Measurements from ENCODE around the gene ARHGAP23.

ARHGAP23 gene

GRCh38 chr17:38542286-38542685 is 114.0 kb downstream of the ARHGAP23 start:
- TF ChIP-seq POLR2AphosphoS5 (IDR thresholded peaks at IDR 0.05; ENCODE audit: low read depth, low read length) (no peak), SIN3A (IDR thresholded peaks at IDR 0.05; ENCODE audit: borderline replicate concordance, insufficient read depth, low read length) (no peak), TAF1 (IDR thresholded peaks at IDR 0.05; ENCODE audit: borderline replicate concordance, insufficient read depth, low read length) (no peak), FOXP2 (optimal IDR thresholded peaks at IDR 0.05; ENCODE audit: borderline replicate concordance, extremely low read depth, extremely low read length, insufficient read depth) (no peak), REST (IDR thresholded peaks at IDR 0.05; ENCODE audit: insufficient read depth in 1 of 2, low read depth in 2 of 2, low read length in 2 of 2) (no peak)

GRCh38 chr17:38543403-38544174 is 115.3 kb downstream of the ARHGAP23 start:
- TF ChIP-seq SIN3A (IDR thresholded peaks at IDR 0.05; ENCODE audit: borderline replicate concordance, insufficient read depth, low read length) (no peak), POLR2AphosphoS5 (IDR thresholded peaks at IDR 0.05; ENCODE audit: low read depth, low read length) (no peak), TAF1 (IDR thresholded peaks at IDR 0.05; ENCODE audit: borderline replicate concordance, insufficient read depth, low read length) (no peak), REST (IDR thresholded peaks at IDR 0.05; ENCODE audit: insufficient read depth in 1 of 2, low read depth in 2 of 2, low read length in 2 of 2) (no peak), FOXP2 (optimal IDR thresholded peaks at IDR 0.05; ENCODE audit: borderline replicate concordance, extremely low read depth, extremely low read length, insufficient read depth) (no peak)

- no peak for TF ChIP-seq TAF1 (IDR thresholded peaks at IDR 0.05; ENCODE audit: borderline replicate concordance, insufficient read depth, low read length)
- TF ChIP-seq FOXP2 (optimal IDR thresholded peaks at IDR 0.05; ENCODE audit: borderline replicate concordance, extremely low read depth, extremely low read length, insufficient read depth) = no peak
- TF ChIP-seq SIN3A (IDR thresholded peaks at IDR 0.05; ENCODE audit: borderline replicate concordance, insufficient read depth, low read length) = no peak
- no peak for TF ChIP-seq POLR2AphosphoS5 (IDR thresholded peaks at IDR 0.05; ENCODE audit: low read depth, low read length)
- TF ChIP-seq REST (IDR thresholded peaks at IDR 0.05; ENCODE audit: insufficient read depth in 1 of 2, low read depth in 2 of 2, low read length in 2 of 2) = no peak
These were observed 116.0 kb downstream of the ARHGAP23 start for GRCh38 chr17:38544175-38544838.

- TF ChIP-seq FOXP2 (optimal IDR thresholded peaks at IDR 0.05; ENCODE audit: borderline replicate concordance, extremely low read depth, extremely low read length, insufficient read depth) (no peak), POLR2AphosphoS5 (IDR thresholded peaks at IDR 0.05; ENCODE audit: low read depth, low read length) (no peak), REST (IDR thresholded peaks at IDR 0.05; ENCODE audit: insufficient read depth in 1 of 2, low read depth in 2 of 2, low read length in 2 of 2) (no peak), TAF1 (IDR thresholded peaks at IDR 0.05; ENCODE audit: borderline replicate concordance, insufficient read depth, low read length) (no peak), SIN3A (IDR thresholded peaks at IDR 0.05; ENCODE audit: borderline replicate concordance, insufficient read depth, low read length) (no peak)
These were observed 116.6 kb downstream of the ARHGAP23 start for GRCh38 chr17:38544839-38545209.
